HG02571 (cell line): ENCODE results near the gene KNG1.
"Not testable (repeated sequence)": the region's sequence is repeated elsewhere in the genome, so short reads cannot be mapped to it uniquely, and the experiment has no call there.

ENCODE experiments used
- ATAC-seq: cut with Tn5 transposase; IDR thresholded peaks from one replicate; pipeline ENCODE4 v1.9.1; 2021; ENCODE audit warnings: mild to moderate bottlenecking, moderate library complexity; ENCODE audit not compliant: unreplicated experiment

The KNG1 gene

GRCh38 chr3:186717039-186717457 is at the start of gene KNG1:
KNG1 (plus strand) TSS chr3:186717359; CDS start chr3:186717543, 184 bp downstream.
- no peak for ATAC-seq

DNA sequence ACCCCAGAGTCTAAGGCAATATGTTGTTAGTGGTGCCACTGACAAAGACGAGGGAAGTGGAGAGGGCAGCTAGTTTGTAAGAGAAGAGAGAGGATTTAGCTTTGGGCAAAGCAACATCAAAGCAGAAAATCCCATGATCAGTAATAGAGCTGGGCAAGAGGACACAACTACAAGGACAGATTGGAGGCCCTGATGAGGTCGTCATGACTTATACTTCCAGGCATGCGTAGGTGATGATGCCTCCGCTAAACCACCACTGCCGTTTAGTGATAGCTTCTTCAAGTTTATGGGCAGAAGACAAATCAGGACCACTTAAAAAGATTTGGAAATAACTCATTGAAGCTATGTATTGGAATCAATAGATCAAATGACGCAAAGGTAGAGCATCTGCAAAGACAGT is 48.7 kb upstream of the KNG1 start:
- no peak for ATAC-seq

DNA sequence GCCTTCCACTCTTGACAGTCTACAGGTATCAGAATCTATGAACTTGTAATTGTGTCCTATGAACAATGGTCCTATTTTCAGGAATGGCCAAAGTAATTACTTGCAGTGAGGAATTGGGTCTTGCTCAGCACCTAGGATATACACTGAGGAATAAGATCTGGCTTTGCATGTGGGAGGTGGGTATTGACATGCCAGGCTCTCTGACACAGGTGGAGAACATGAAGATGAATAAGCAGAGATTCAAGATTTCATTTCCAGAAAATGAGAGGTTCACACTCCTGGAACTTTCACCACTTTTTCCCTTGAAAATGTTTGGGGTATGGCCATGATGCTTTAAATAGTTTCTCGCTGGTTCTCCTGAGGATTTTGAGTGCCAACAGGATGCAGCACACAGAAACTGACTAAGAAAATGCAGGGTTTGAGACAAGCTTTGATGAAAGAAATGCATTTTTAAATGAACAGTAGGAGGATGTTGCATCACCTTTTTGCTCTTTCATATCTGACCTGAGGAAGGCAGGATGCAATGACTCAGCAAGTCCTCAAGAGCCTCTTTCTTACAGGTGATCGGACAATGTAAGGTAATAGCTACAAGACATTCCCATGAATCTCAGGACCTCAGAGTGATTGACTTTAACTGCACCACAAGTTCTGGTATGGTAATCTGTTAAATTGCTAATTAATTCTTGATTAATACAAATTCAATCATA is 47.6 kb upstream of the KNG1 start:
- ATAC-seq, result no peak

GRCh38 chr3:186670155-186670554 is 47.0 kb upstream of the KNG1 start:
- ATAC-seq, result no peak

DNA sequence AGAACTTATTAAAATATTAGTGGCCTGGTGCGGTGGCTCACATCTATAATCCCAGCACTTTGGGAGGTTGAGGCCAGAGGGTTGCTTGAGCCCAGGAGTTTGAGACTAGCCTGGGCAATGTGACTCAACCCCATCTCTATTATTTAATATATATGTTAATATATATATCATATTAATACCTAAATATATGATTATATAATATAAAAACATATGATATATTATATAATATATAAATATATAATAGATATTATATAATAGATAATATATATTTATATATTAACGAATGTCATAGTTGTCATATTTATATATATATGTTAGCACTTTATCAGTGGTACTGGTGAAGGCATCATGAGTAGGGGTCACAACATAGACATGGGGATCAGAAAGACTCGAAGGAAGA is 46.1 kb upstream of the KNG1 start:
- no peak for ATAC-seq

GRCh38 chr3:186678604-186679003 is 38.6 kb upstream of the KNG1 start:
- no peak for ATAC-seq

DNA sequence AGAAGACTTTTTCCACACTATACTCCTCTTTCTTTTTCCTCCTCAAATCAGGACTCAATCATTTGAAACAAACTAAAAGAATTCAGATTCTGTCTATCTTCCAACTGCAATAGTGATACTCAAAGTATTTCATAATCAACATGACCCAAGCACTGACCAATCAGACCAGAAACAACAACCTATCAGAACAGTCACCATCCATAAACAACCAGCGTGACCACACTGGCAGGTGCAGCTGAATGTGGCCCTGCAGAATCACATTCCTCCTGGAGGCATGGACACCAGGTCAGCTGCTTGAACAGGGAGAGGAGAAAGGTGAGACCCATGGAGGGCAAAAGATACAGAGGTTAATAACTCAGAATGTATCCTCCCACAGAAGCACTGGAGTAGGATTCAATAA is 38.0 kb upstream of the KNG1 start:
- ATAC-seq, result no peak

DNA sequence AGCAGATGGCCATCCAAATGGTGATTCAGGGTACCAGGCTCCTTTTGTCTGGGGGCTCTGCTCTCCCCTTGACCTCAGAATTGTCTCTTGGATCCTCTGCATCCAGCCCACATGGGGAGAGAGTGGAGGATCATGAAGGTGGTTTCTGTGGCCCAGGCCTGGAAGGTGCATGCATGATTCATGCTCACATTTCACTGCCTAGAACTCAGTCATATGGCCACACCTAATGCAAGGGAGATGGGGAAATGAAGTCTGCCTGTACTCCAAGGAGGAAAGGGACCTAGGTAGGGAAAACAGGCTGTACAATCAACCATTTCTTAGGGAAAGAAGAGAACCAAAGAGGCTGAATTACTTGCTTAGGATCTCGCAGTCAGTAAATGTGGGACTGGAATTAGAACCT is 36.3 kb upstream of the KNG1 start:
- no peak for ATAC-seq

GRCh38 chr3:186682812-186683211 is 34.3 kb upstream of the KNG1 start:
- no peak for ATAC-seq

DNA sequence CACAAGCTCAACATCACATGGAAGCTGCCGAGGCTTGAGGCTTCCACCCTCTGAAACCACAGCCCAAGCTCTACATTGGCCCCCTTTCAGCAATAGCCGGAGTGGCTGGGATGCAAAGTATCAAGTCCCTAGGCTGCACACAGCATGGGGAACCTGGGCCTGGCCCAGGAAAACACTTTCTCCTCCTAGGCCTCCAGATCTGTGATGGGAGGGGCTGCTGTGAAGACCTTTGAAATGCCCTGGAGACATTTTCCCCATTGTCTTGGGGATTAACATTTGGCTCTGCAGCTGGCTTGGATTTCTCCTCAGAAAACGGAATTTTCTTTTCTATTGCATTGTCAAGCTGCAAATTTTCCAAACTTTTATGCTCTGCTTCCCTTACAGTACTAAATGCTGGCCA is 33.2 kb upstream of the KNG1 start:
- no peak for ATAC-seq

DNA sequence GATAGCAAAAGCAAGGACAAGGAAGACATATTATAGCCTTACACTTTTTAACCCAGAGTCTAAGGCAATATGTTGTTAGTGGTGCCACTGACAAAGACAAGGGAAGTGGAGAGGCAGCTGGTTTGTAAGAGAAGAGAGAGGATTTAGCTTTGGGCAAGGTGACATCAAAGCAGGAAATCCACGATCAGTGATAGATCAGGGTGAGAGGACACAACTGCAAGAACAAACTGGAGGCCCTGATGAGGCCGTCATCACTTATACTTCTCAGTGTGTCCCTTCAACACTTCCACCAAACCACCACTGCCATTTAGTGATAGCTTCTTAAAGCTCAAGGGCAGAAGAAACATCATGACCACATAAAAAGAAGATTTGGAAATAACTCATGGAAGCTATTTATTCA is 30.7 kb upstream of the KNG1 start:
- ATAC-seq, result not testable (repeated sequence)

DNA sequence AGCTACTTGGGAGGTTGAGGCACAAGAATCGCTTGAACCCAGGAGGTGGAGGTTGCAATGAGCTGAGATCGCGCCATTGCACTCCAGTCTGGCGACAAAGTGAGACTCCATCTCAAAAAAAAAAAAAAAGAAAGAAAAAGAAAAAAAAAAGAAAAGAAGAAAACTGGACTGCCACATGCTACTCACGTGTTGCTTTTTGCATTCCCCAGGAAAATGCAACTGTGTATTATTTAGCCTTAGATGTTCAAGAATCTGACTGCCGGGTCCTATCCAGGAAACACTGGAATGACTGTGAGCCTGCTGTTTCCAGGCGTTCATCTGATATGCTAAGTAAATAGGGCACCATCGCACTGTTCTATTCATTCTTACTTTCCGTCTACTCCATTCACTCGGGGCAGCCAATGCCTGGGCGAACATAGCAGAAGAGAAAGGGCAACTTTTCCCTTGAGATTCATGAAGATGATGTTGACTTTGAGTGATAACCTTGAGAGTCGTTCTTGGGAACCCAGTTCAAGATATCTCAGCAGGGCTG is 30.0 kb upstream of the KNG1 start:
- no peak for ATAC-seq

DNA sequence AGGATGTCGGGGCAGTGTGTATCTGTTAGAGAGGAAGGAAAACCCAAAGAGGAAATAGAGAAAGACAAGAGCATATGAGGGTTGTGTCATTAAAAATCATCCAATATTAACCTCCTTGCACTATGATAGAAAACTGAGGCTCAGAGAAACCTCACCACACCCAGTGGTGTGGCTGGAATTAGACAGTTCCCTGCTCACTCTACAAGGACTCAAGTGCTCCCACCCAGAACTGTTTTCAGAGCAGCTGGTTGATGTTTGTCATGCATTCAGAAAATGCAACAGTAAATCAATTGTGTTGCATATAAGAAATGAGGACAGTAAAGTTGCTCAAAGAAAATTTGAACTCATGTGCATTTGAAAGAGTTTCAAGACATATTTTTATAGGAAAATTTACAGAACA is 26.9 kb upstream of the KNG1 start:
- not testable (repeated sequence) for ATAC-seq

DNA sequence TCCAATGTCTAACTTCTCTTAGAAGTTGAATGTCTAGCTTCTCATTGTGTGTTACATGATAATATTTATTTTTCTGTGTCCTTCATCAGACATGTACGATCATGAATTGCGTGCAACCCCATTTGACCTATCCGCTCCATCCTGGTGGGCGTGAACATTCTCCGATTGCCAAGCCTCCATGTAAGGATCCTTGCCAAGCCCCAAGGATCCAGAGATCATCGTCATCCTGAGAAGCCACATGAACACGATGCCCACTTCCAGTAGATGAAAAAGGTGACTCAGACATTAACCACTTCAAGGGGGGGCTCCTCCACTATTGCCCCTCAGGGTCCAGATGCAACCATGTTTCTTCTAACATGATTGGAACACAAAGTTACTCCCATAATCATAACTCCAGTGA is 25.5 kb upstream of the KNG1 start:
- no peak for ATAC-seq

DNA sequence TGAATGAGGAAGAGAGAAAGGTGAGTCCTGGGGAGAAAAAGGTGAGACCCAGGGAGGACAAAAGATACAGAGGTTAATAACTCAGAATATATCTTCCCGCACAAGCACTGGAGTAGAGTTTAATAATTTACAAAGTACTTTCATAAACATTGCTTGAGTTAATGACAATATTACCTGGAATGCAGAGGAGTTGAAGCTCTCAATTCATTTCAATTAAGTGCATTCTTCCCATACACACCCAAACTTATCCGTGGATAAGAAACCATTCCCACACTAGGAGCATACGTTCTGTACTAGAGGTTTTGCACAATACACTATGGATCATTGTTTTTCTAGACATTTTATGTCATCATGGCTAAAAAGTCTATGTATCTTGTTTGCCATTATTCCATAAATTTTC is 23.3 kb upstream of the KNG1 start:
- no peak for ATAC-seq

GRCh38 chr3:186694288-186695032 is 22.7 kb upstream of the KNG1 start:
- ATAC-seq, result no peak

- no peak for ATAC-seq
These were observed 20.6 kb upstream of the KNG1 start for GRCh38 chr3:186696522-186696921.

GRCh38 chr3:186697510-186697909 is 19.6 kb upstream of the KNG1 start:
- ATAC-seq, result no peak

- ATAC-seq, result no peak
These were observed 16.9 kb upstream of the KNG1 start for GRCh38 chr3:186700267-186700666.

DNA sequence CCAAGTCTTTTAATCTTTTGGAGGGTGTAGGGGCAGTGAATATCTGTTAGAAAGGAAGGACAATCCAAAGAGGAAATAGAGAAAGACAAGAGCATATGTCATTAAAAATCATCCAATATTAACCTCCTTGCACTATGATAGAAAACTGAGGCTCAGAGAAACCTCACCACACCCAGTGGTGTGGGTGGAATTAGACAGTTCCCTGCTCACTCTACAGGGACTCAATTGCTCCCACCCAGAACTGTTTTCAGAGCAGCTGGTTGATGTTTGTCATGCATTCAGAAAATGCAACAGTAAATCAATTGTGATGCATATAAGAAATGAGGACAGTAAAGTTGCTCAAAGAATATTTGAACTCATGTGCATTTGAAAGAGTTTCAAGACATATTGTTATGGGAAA is 14.7 kb upstream of the KNG1 start:
- ATAC-seq, result not testable (repeated sequence)

DNA sequence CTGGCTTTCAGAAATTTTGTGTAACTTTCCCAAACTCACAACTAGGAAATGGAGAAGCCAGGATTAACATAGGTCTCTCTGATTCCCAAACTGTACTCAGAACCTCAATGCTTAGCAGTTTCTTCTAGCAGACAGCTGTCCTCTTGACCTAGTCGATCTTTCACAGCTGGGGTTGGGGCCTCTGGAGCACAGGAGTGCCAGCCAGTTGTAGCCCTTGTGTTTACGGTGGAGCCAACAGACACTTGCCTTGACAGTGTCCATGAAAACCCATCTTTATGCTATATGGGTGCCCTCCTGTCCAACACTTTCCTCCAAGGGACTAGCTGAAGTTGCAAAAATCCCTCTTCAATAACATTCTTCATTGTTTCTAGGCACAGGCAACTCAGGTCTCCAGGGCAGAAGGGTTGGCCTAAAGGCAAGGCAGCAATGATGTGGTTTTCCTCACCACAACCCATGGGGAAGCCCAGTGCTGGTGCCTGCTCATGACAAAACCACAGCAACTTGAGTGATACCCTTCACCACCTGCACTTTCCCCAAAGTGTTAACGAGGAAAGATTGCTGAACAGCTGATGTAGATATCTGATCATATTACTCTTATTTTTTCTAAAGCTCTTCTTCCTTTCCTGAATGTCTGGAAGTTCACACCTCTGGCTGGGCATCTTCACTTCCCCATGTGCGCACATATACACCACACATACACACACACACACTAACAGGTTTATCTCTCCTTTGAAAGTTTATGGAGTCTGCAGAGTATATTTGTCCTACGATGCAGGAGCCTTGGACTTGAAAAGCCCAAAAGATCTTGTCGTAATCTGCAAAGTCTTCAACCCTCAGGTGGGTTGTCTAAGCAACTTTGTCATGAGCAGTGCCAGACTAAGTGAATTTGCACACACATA is 11.0 kb upstream of the KNG1 start:
- no peak for ATAC-seq
